Choroid plexus epithelial cell (primary cell): ENCODE data around the gene SERP2.

Experiments used
- DNase-seq: peaks from one replicate; pipeline ENCODE4 v3.0.0-alpha.2; 2010; ENCODE audit warnings: low read depth
- H3K4me3 ChIP-seq: 2 replicates; pipeline ENCODE4 v1.5.1; 2011; ENCODE audit warnings: low read depth, mild to moderate bottlenecking, control low read depth, low read length, moderate library complexity
- CTCF ChIP-seq: conservative IDR thresholded peaks from 2 replicates; pipeline ENCODE4 v1.5.1; 2011; ENCODE audit warnings: low read depth, mild to moderate bottlenecking, control low read depth, inconsistent platforms, low read length, moderate library complexity

The SERP2 gene

GRCh38 chr13:44435919-44436510, 62.4 kb downstream of the SERP2 start:
- no peak for TF ChIP-seq CTCF
- no peak for DNase-seq
- H3K4me3 ChIP-seq: peak overlapping the region; percentile 77

- peak overlapping the region; percentile 77 for H3K4me3 ChIP-seq
- TF ChIP-seq CTCF: no peak
- peak; percentile 96 for DNase-seq
These were observed 63.1 kb downstream of the SERP2 start for GRCh38 chr13:44436589-44437337.

GRCh38 chr13:44437356-44438233, 64.0 kb downstream of the SERP2 start:
- peak overlapping the region; percentile 77 for H3K4me3 ChIP-seq
- TF ChIP-seq CTCF: no peak
- peak; percentile 60 for DNase-seq

GRCh38 chr13:44438234-44438579, 64.6 kb downstream of the SERP2 start:
- no peak for DNase-seq
- H3K4me3 ChIP-seq: no peak overlapping the region
- no peak for TF ChIP-seq CTCF

GRCh38 chr13:44439452-44440024, 65.9 kb downstream of the SERP2 start:
- no peak for TF ChIP-seq CTCF
- DNase-seq: no peak
- H3K4me3 ChIP-seq: no peak overlapping the region

GRCh38 chr13:44440046-44440608, 66.5 kb downstream of the SERP2 start:
- DNase-seq: no peak
- no peak overlapping the region for H3K4me3 ChIP-seq
- no peak for TF ChIP-seq CTCF
